ENCODE measurements around the gene NAALADL1.

DNA sequence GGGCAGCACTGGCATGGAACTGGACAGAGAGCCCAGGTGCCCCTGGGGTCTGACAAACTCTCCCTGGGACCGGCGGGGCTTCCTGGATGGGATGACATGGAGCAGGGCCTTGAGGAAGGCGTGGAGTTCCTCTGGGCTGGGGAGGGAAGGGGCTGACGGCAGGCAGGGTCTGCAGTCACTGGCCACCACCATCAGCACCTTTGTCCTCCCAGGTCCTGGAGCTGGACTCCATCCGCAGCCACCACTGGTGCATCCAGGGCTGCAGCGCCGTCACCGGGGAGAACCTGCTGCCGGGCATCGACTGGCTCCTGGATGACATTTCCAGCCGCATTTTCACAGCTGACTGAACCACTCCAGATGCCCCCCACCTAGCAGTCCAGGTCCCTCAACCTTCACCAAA, 36.8 kb downstream of the NAALADL1 start:
- TF ChIP-seq CTCF (IDR thresholded peaks at IDR 0.05; ENCODE audit: poor library complexity) (no peak), EZH2 (IDR thresholded peaks at IDR 0.05; ENCODE audit: borderline replicate concordance) (no peak), EZH2phosphoT487 (IDR thresholded peaks at IDR 0.05; ENCODE audit: low read depth, severe bottlenecking, unreplicated experiment) (no peak)

All from hepatocyte (in vitro differentiated cells).